ENCODE data around the gene SHISA3. TPM values are rescaled to one million over a fixed set of nuclear protein-coding genes. Genes with fewer than 3 reads are reported as not detected.

SHISA3 gene
- total and polyA plus RNA-seq, 2 experiments from 2014 or later, result 0.26 to 0.65 TPM

DNA sequence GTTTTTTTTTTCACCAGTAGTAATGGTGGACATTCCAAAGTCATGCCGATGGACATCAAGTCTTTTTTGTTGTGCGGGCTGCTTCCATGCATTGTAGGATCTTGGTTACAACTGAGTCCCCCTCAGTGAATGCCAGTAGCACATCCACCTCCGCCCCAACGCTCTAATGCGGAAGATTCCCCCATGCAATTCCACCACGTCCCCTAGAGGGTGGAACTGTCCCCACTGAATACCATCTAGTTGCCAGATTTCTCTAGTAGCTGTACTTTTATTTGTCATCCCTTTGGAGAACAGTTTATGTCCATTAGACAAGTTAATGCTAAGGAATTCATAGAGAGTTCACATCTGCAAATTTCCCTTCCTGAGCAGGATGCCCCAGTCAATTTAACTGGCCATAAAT lies 6.7 kb downstream of the SHISA3 start:
- no peak overlapping the region for H3K27ac ChIP-seq
- H3F3A ChIP-seq (ENCODE audit: insufficient read depth), result no peaks in the 10 kb centered on the region
- 60 to 67% methylated on average over 6 of the region's 6 CpGs for WGBS, 2 experiments (ENCODE audit: low coverage in 1 of 2, low lambda C conversion rate in 2 of 2, missing lambda C conversion rate in 2 of 2)
- no peaks in the 10 kb centered on the region for H3K79me2 ChIP-seq (ENCODE audit: insufficient read depth)
- peaks cover 42% of the 10 kb centered on the region for H3K27me3 ChIP-seq (replicated peaks; ENCODE audit: insufficient read depth)
- no peak for DNase-seq
- H3K9me2 ChIP-seq (ENCODE audit: insufficient read depth), result no peaks in the 10 kb centered on the region
- no peaks in the 10 kb centered on the region for H3K4me1 ChIP-seq (ENCODE audit: insufficient read depth)
- H3K36me3 ChIP-seq (ENCODE audit: low read depth), result no peaks in the 10 kb centered on the region
- H3K4me3 ChIP-seq, result no peak overlapping the region
- H3K4me2 ChIP-seq (ENCODE audit: unreplicated experiment), result no peak overlapping the region
- no peaks in the 10 kb centered on the region for H4K20me1 ChIP-seq (ENCODE audit: insufficient read depth)
- in situ Hi-C loops (cut with MboI), result no loop called here
- H3K9me3 ChIP-seq (ENCODE audit: low read depth), result no peaks in the 10 kb centered on the region
- no peak for TF ChIP-seq EZH2phosphoT487 (IDR thresholded peaks at IDR 0.05; ENCODE audit: insufficient read depth, low read depth)
- no peak for TF ChIP-seq EZH2 (IDR thresholded peaks at IDR 0.05; ENCODE audit: insufficient read depth, poor library complexity, severe bottlenecking)
- no peak overlapping the region for H3K9ac ChIP-seq
- H2AFZ ChIP-seq, result no peak overlapping the region

DNA sequence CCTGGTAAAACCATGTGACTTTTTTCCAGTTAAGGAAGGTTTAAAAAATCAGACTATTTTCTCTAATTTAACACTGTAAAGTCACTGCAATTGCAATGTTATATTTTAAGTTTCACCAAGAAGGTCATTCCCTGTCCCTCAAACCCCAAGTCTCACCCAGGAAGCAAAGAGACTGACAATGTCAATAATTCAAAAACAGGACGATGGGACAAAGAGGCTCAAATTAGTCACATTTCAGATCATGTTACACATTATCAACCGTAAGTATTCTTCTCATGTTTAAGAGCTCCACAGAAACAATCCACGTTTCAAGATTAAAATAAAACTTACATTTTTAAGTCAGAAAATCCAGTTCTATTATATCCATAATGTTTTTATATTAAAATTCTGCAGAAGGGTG lies 13.2 kb downstream of the SHISA3 start:
- Histone ChIP-seq H3K27me3 (replicated peaks; ENCODE audit: insufficient read depth) (no peaks in the 10 kb centered on the region), H3K79me2 (ENCODE audit: insufficient read depth) (no peaks in the 10 kb centered on the region), H3K4me1 (ENCODE audit: insufficient read depth) (peaks cover 22% of the 10 kb centered on the region), H2AFZ (no peak overlapping the region), H3K4me3 (no peak overlapping the region), H3K9me2 (ENCODE audit: insufficient read depth) (no peaks in the 10 kb centered on the region), H3K36me3 (ENCODE audit: low read depth) (no peaks in the 10 kb centered on the region), H3K4me2 (ENCODE audit: unreplicated experiment) (no peak overlapping the region), H3F3A (ENCODE audit: insufficient read depth) (peaks cover 13% of the 10 kb centered on the region; the same call in 1 of the 2 replicates), H3K9me3 (ENCODE audit: low read depth) (no peaks in the 10 kb centered on the region), H3K27ac (no peak overlapping the region), H4K20me1 (ENCODE audit: insufficient read depth) (no peaks in the 10 kb centered on the region), H3K9ac (no peak overlapping the region)
- in situ Hi-C loops (cut with MboI), result no loop called here
- no peak for DNase-seq
- 78% methylated on average over 3 of the region's 3 CpGs for WGBS, 2 experiments (ENCODE audit: low coverage in 1 of 2, low lambda C conversion rate in 2 of 2, missing lambda C conversion rate in 2 of 2)
- TF ChIP-seq EZH2 (IDR thresholded peaks at IDR 0.05; ENCODE audit: insufficient read depth, poor library complexity, severe bottlenecking) (no peak), EZH2phosphoT487 (IDR thresholded peaks at IDR 0.05; ENCODE audit: insufficient read depth, low read depth) (no peak)

GRCh38 chr4:42411803-42412202 lies 14.5 kb downstream of the SHISA3 start:
- peaks cover 13% of the 10 kb centered on the region; the same call in 1 of the 2 replicates for H3F3A ChIP-seq (ENCODE audit: insufficient read depth)
- peaks cover 28% of the 10 kb centered on the region for H3K4me1 ChIP-seq (ENCODE audit: insufficient read depth)
- in situ Hi-C loops (cut with MboI), result no loop called here
- no peaks in the 10 kb centered on the region for H3K36me3 ChIP-seq (ENCODE audit: low read depth)
- H3K9me3 ChIP-seq (ENCODE audit: low read depth), result no peaks in the 10 kb centered on the region
- H3K4me2 ChIP-seq (ENCODE audit: unreplicated experiment), result no peak overlapping the region
- H3K9me2 ChIP-seq (ENCODE audit: insufficient read depth), result no peaks in the 10 kb centered on the region
- no peaks in the 10 kb centered on the region for H3K79me2 ChIP-seq (ENCODE audit: insufficient read depth)
- no peak overlapping the region for H3K9ac ChIP-seq
- peak; percentile 9 for DNase-seq
- 0 out of 2 replicates have a peak overlapping the region, but pooled peaks have one; percentile 9 for H3K27ac ChIP-seq
- 0 out of 2 replicates have a peak overlapping the region, but pooled peaks have one; percentile 9 for H3K4me3 ChIP-seq
- 76 to 87% methylated on average over 4 of the region's 4 CpGs for WGBS, 2 experiments (ENCODE audit: low coverage in 1 of 2, low lambda C conversion rate in 2 of 2, missing lambda C conversion rate in 2 of 2)
- TF ChIP-seq EZH2 (IDR thresholded peaks at IDR 0.05; ENCODE audit: insufficient read depth, poor library complexity, severe bottlenecking), result no peak
- no peak for TF ChIP-seq EZH2phosphoT487 (IDR thresholded peaks at IDR 0.05; ENCODE audit: insufficient read depth, low read depth)
- no peaks in the 10 kb centered on the region for H4K20me1 ChIP-seq (ENCODE audit: insufficient read depth)
- no peaks in the 10 kb centered on the region for H3K27me3 ChIP-seq (replicated peaks; ENCODE audit: insufficient read depth)
- H2AFZ ChIP-seq, result no peak overlapping the region

DNA sequence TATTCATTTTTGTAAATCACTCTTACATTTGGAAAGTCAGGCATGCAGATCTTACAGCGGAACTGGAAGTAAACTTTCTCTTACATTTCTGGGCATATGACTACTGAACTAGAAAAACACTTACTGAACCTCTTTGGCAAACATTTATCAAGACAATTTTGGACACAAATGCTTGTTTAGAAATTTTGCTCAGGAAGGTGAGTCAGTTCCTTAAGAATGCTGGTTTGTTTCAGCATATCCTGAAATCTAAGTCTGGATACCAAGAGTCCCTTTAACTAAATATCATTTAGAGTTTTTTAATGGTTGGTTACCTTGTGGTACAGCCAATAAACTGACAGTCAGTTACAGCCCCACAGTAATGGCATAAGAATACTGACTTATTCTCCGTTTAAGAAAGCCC lies 15.0 kb downstream of the SHISA3 start:
- Histone ChIP-seq H3K9me3 (ENCODE audit: low read depth) (no peaks in the 10 kb centered on the region), H3K4me1 (ENCODE audit: insufficient read depth) (peaks cover 28% of the 10 kb centered on the region), H3F3A (ENCODE audit: insufficient read depth) (peaks cover 13% of the 10 kb centered on the region; the same call in 1 of the 2 replicates), H2AFZ (no peak overlapping the region), H3K36me3 (ENCODE audit: low read depth) (no peaks in the 10 kb centered on the region), H4K20me1 (ENCODE audit: insufficient read depth) (no peaks in the 10 kb centered on the region), H3K27ac (0 out of 2 replicates have a peak overlapping the region, but pooled peaks have one; percentile 9), H3K27me3 (replicated peaks; ENCODE audit: insufficient read depth) (no peaks in the 10 kb centered on the region), H3K9ac (no peak overlapping the region), H3K79me2 (ENCODE audit: insufficient read depth) (no peaks in the 10 kb centered on the region), H3K4me2 (ENCODE audit: unreplicated experiment) (no peak overlapping the region), H3K4me3 (0 out of 2 replicates have a peak overlapping the region, but pooled peaks have one; percentile 9), H3K9me2 (ENCODE audit: insufficient read depth) (no peaks in the 10 kb centered on the region)
- 40 to 50% methylated on average over 2 of the region's 2 CpGs for WGBS, 2 experiments (ENCODE audit: low coverage in 1 of 2, low lambda C conversion rate in 2 of 2, missing lambda C conversion rate in 2 of 2)
- TF ChIP-seq EZH2 (IDR thresholded peaks at IDR 0.05; ENCODE audit: insufficient read depth, poor library complexity, severe bottlenecking) (no peak), EZH2phosphoT487 (IDR thresholded peaks at IDR 0.05; ENCODE audit: insufficient read depth, low read depth) (no peak)
- DNase-seq, result peak; percentile 79
- in situ Hi-C loops (cut with MboI), result no loop called here
